ENCODE results near the gene PRDM2.
"Not testable (repeated sequence)": the region's sequence is repeated elsewhere in the genome, so short reads cannot be mapped to it uniquely, and the experiment has no call there.

The PRDM2 gene

GRCh38 chr1:13699510-13699909, 478 bp upstream of the PRDM2 start:
- DNase-seq (ENCODE audit: low read depth) = no peak

DNA sequence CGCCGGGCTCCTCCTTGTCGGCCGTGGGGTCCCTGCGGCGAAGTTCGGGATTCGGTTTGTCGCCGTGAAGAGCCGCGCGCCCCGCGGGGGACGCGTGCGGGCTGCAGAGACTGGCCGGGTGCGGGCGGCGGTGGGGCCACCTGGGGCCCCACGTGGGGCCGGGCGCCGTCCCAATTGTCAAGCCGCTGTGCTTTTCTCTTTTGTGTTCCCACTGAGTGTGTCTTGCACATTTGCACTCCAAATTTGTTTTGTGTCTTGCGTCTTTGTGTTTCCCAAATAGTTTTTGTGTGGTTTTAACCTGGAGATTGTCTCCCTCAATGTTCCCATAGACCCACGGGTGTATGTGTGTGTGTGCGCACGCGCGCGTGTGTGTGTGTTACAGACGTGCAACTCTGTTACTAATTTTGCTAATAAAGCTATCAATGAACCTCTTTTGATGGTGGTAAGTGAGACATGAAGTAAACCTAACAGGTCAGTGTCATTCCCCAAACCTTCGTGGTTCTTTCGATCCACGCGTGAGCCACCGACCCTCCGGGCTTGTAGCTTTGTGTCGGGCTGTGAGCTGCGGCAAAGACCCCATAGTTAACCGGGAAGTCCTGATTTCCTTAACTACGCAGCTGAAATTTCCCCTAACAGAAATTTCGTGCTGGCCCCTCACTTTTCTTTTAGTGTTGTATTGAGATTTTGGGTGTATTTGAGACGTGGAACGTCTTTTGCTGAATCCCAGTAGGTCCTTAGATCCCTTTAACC, 708 bp downstream of the PRDM2 start:
- peak; percentile 6 for DNase-seq (ENCODE audit: low read depth)

GRCh38 chr1:13701271-13701640, 1.3 kb downstream of the PRDM2 start:
- no peak for DNase-seq (ENCODE audit: low read depth)

- DNase-seq (ENCODE audit: low read depth) = peak; percentile 83
Observed at GRCh38 chr1:13702425-13703127, 2.6 kb downstream of the PRDM2 start.

DNA sequence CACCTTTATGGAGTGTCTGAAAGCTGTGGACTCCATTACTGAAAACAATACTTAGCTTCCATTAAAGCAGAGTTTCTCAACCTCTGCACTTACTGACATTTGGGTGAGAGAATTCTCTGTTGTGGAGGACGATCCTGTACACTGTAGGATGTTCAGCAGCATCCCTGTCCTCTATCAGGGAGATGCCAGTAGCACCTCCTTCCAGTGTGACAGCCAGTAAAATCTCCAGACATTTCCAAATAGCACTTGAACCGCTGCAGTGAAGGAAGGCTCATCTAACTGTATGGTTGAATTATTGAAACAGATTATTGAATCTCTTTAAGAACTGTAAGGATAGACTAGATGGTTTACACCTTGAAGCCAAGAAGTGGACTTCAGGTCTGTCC, 3.1 kb downstream of the PRDM2 start:
- no peak for DNase-seq (ENCODE audit: low read depth)

- no peak for DNase-seq (ENCODE audit: low read depth)
Observed at GRCh38 chr1:13703558-13704490, 3.8 kb downstream of the PRDM2 start.

DNA sequence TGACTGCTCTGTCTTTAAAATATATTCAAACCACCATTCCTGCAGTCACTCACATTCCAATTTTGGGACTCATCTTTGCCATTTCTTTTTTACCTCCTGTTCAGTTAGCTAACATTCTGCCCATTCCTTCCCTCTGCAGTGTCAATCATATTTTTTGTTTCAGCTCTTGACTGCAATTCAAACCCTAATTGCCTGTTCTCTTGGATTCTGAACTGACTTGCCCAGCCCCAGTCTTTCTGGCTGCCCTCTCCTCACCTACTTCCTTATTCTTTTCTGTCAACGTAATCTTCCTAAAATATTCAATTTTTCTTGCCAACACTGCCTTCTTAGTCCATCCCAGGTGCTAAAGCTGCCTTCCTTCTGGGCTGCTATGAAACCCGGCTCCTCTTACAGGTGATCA, 6.1 kb downstream of the PRDM2 start:
- no peak for DNase-seq (ENCODE audit: low read depth)

- no peak for DNase-seq (ENCODE audit: low read depth)
Observed at GRCh38 chr1:13707164-13707563, 7.2 kb downstream of the PRDM2 start.

DNA sequence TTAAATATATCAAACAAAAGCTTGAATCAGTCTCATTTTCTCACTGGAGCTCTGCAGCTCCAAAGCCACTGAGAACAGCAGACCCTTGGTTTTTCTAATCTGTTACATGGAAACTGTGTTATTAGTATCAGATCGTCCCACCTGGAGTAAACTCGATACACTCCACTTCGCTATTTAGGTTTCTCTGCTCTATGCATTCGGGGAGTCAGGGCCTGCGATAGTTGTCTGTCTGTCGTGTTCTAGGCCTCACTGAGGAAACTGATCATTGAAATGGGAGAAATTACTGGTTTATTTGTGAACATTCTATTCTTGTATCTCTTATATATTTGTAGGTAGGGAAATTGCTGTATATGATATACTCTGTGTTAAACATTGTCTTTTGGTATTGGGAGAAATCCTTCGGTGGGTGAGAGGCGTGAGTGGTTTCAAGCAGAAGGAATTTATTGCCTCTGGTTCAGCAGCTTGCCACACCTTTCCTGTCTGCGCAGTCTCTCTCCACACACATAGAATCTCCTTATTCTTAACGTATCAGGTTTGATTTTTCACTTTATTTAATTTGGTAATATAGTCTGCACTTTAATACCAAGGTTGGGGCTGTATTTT, 8.5 kb downstream of the PRDM2 start:
- no peak for DNase-seq (ENCODE audit: low read depth)

DNA sequence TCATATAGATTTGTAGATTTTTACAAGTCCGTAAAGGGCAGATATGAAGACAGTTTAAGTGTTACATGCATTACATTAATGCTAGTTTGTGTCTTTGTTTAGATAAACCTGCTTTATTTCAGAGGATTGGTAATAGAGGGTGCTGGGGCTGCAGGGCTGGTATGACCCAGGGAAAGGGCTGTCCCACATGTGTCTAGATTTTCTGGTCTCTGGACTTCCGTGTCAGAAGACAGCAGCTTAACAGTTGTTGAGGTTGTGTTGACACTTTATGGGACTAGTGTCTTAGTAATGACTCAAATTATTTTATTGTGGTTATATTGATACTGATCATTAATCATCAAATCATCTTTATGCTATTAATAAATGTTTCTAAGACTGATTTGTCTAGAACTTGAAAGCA, 10.1 kb downstream of the PRDM2 start:
- DNase-seq (ENCODE audit: low read depth) = no peak

GRCh38 chr1:13714851-13715250, 14.9 kb downstream of the PRDM2 start:
- DNase-seq (ENCODE audit: low read depth) = no peak

DNA sequence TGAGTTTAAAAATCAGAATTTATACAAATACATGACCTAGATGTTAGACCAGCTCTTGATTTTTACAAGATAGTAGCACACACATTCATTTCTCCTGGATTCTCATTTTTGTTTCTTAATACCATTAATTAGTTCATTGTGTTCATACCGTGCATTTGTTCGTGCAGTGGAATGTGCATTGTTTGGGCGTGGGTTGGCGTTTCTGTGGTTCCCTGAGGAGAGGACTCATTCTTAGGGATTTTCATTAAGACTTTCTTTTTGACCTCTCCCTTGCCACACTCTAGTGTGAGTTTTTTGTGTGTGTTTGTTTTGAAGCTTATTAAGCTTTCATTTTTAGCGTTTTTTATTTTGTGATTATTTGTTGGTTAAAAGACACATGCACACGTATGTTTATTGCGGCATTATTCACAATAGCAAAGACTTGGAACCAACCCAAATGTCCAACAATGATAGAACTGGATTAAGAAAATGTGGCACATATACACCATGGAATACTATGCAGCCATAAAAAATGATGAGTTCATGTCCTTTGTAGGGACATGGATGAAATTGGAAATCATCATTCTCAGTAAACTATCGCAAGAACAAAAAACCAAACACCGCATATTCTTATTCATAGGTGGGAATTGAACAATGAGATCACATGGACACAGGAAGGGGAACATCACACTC, 15.8 kb downstream of the PRDM2 start:
- DNase-seq (ENCODE audit: low read depth) = not testable (repeated sequence)

- no peak for DNase-seq (ENCODE audit: low read depth)
Observed at GRCh38 chr1:13722808-13723360, 22.9 kb downstream of the PRDM2 start.

DNA sequence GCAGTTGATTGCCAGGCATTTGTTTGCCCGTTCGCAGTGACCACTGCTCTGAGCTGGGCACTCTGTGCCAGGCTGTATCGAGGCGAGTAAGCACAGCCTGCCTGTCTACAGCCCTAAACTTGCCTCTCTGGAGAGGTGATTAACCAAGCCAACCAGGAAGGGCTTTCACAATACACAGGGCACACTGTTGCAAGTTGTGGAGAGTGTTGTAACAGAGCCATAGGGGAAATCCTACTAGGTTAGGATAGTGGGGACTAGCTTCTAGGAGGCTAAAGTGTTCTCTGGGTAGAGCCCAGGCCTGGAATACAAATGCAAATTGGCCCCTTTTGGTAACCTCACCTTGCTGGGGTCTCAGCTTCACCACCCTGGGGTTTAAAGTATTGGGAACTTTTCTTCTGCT, 23.8 kb downstream of the PRDM2 start:
- no peak for DNase-seq (ENCODE audit: low read depth)

DNA sequence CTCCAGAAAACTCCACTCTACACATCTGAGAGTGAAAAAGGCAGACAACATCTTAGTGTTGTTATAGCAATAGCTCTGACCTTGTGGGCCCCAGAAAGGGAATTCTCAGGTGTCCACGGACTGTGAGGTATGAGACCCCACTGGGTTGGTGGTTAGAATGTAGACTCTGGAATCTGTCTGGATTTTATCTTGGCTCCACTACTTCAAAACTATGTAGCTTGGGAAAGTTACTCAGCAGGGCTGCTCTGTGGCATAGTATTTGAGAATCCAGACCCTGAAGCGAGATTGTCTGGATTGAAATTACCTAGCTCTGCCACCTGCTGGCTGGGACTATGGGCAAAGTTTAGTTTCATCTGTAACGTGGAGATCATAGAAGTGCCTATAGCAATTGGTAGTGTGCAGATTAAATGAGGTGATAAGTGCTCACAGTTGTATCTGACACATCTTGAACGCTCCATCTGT, 25.8 kb downstream of the PRDM2 start:
- peak; percentile 30 for DNase-seq (ENCODE audit: low read depth)

- DNase-seq (ENCODE audit: low read depth) = no peak
Observed at GRCh38 chr1:13728091-13728715, 28.2 kb downstream of the PRDM2 start.

- no peak for DNase-seq (ENCODE audit: low read depth)
Observed at GRCh38 chr1:13730291-13730690, 30.3 kb downstream of the PRDM2 start.

DNA sequence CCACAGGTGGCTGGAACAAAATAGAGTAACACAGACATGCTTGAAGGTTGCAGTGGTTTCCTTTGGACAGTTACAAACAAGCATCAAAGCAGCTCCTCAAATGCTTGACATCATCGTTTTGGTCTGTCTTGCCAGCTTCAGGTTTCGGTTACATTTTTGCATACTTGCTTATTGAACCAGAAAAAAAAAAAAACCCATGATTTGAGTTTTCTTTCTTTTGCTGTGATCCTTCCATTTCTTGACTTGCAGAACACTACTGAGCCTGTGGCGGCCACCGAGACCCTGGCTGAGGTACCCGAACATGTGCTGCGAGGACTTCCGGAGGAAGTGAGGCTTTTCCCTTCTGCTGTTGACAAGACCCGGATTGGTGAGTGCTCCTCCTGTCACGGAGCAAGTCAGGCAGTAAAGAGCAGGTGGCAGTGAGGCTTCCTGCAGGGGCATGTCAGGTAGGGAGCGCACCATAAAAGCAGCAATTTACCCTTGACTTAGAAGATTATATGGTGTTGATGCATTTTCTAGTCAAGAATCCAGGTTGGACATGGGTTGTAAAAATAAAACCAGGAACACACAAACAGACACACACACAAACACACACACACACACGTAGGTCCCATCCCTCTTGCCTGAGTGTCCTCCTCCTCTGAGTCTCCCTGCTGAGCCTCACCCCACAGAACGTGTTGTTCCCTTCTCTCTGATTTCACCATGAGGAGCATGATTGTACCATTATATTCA, 30.9 kb downstream of the PRDM2 start:
- peak; percentile 84 for DNase-seq (ENCODE audit: low read depth)

GRCh38 chr1:13731897-13732296, 31.9 kb downstream of the PRDM2 start:
- no peak for DNase-seq (ENCODE audit: low read depth)

All from T-helper 22 cell (primary cell).